Measurements from ENCODE around the gene MARCKSL1. TPM values are rescaled to one million over a fixed set of nuclear protein-coding genes. Genes with fewer than 3 reads are reported as not detected.
A peak's percentile ranks its signal among the peaks of the same experiment; 100 is the strongest.

Gene MARCKSL1
- total and polyA plus RNA-seq, 2 of the 13 experiments (the other 11 are each of a cell fraction or from before 2014, with no cell fraction given): 81.9 to 155 TPM

DNA sequence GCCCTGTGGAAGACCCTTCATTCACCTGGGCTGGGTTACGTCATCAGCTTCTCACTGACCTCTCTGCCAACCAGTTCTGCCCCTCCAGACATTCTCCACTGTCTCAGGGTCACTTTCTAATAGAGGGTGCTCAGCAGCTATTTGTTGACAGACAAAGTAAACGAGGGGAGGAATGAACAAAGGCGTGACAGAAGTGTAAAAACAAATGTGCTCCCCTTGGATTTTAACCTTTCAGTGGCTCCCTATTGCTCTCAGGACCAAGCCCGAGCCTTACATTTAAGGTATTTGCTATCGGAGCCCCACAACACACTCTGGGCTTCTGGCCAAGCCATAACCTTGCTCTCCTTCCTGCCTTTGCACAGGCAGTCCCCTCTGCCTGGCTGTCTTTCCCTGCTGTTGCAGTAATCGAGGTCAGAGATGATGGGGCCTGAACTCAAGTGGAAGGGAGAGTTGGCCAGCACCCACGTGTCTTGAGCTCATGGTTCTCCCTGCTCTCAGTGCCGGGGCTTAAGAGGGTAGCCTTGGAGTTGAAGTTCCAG is 9.3 kb upstream of the MARCKSL1 start (continued):
- TF ChIP-seq ZBTB7B (CRISPR knock-in tag; IDR thresholded peaks at IDR 0.05): 0 out of 2 replicates have a peak, but pooled peaks have one; percentile 19
- TF ChIP-seq RORA (CRISPR knock-in tag; IDR thresholded peaks at IDR 0.05): no peak
- no peak for TF ChIP-seq LBX2 (CRISPR knock-in tag; IDR thresholded peaks at IDR 0.05; ENCODE audit: borderline replicate concordance)
- TF ChIP-seq, protein P1, sequence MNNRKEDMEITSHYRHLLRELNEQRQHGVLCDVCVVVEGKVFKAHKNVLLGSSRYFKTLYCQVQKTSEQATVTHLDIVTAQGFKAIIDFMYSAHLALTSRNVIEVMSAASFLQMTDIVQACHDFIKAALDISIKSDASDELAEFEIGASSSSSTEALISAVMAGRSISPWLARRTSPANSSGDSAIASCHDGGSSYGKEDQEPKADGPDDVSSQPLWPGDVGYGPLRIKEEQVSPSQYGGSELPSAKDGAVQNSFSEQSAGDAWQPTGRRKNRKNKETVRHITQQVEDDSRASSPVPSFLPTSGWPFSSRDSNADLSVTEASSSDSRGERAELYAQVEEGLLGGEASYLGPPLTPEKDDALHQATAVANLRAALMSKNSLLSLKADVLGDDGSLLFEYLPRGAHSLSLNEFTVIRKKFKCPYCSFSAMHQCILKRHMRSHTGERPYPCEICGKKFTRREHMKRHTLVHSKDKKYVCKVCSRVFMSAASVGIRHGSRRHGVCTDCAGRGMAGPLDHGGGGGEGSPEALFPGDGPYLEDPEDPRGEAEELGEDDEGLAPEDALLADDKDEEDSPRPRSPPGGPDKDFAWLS (CRISPR knock-in tag; IDR thresholded peaks at IDR 0.05; ENCODE audit: borderline replicate concordance): no peak
- TF ChIP-seq NCOR1 (IDR thresholded peaks at IDR 0.05; ENCODE audit: borderline replicate concordance, low read length): no peak
- no peak for TF ChIP-seq PBX2 (CRISPR knock-in tag; IDR thresholded peaks at IDR 0.05)
- TF ChIP-seq ZEB1 (IDR thresholded peaks at IDR 0.05; ENCODE audit: insufficient replicate concordance, low read depth): no peak
- no peak for TF ChIP-seq HDAC6 (IDR thresholded peaks at IDR 0.05; ENCODE audit: low read depth, low read length)
- TF ChIP-seq, protein P2, sequence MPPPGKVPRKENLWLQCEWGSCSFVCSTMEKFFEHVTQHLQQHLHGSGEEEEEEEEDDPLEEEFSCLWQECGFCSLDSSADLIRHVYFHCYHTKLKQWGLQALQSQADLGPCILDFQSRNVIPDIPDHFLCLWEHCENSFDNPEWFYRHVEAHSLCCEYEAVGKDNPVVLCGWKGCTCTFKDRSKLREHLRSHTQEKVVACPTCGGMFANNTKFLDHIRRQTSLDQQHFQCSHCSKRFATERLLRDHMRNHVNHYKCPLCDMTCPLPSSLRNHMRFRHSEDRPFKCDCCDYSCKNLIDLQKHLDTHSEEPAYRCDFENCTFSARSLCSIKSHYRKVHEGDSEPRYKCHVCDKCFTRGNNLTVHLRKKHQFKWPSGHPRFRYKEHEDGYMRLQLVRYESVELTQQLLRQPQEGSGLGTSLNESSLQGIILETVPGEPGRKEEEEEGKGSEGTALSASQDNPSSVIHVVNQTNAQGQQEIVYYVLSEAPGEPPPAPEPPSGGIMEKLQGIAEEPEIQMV (CRISPR knock-in tag; IDR thresholded peaks at IDR 0.05; ENCODE audit: low read depth): no peak
- TF ChIP-seq, protein P3, sequence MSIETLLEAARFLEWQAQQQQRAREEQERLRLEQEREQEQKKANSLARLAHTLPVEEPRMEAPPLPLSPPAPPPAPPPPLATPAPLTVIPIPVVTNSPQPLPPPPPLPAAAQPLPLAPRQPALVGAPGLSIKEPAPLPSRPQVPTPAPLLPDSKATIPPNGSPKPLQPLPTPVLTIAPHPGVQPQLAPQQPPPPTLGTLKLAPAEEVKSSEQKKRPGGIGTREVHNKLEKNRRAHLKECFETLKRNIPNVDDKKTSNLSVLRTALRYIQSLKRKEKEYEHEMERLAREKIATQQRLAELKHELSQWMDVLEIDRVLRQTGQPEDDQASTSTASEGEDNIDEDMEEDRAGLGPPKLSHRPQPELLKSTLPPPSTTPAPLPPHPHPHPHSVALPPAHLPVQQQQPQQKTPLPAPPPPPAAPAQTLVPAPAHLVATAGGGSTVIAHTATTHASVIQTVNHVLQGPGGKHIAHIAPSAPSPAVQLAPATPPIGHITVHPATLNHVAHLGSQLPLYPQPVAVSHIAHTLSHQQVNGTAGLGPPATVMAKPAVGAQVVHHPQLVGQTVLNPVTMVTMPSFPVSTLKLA (IDR thresholded peaks at IDR 0.05): no peak
- no peak for TF ChIP-seq ZNF468 (CRISPR knock-in tag; IDR thresholded peaks at IDR 0.05)
- TF ChIP-seq, protein P4, sequence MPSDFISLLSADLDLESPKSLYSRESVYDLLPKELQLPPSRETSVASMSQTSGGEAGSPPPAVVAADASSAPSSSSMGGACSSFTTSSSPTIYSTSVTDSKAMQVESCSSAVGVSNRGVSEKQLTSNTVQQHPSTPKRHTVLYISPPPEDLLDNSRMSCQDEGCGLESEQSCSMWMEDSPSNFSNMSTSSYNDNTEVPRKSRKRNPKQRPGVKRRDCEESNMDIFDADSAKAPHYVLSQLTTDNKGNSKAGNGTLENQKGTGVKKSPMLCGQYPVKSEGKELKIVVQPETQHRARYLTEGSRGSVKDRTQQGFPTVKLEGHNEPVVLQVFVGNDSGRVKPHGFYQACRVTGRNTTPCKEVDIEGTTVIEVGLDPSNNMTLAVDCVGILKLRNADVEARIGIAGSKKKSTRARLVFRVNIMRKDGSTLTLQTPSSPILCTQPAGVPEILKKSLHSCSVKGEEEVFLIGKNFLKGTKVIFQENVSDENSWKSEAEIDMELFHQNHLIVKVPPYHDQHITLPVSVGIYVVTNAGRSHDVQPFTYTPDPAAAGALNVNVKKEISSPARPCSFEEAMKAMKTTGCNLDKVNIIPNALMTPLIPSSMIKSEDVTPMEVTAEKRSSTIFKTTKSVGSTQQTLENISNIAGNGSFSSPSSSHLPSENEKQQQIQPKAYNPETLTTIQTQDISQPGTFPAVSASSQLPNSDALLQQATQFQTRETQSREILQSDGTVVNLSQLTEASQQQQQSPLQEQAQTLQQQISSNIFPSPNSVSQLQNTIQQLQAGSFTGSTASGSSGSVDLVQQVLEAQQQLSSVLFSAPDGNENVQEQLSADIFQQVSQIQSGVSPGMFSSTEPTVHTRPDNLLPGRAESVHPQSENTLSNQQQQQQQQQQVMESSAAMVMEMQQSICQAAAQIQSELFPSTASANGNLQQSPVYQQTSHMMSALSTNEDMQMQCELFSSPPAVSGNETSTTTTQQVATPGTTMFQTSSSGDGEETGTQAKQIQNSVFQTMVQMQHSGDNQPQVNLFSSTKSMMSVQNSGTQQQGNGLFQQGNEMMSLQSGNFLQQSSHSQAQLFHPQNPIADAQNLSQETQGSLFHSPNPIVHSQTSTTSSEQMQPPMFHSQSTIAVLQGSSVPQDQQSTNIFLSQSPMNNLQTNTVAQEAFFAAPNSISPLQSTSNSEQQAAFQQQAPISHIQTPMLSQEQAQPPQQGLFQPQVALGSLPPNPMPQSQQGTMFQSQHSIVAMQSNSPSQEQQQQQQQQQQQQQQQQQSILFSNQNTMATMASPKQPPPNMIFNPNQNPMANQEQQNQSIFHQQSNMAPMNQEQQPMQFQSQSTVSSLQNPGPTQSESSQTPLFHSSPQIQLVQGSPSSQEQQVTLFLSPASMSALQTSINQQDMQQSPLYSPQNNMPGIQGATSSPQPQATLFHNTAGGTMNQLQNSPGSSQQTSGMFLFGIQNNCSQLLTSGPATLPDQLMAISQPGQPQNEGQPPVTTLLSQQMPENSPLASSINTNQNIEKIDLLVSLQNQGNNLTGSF (CRISPR knock-in tag; IDR thresholded peaks at IDR 0.05): no peak
- TF ChIP-seq ZNF564 (CRISPR knock-in tag; IDR thresholded peaks at IDR 0.05): no peak
- no peak for TF ChIP-seq ZNF138 (CRISPR knock-in tag; IDR thresholded peaks at IDR 0.05; ENCODE audit: low read depth)
- TF ChIP-seq MED1 (CRISPR knock-in tag; IDR thresholded peaks at IDR 0.05): peak; percentile 68
- TF ChIP-seq CTCF (CRISPR knock-in tag; IDR thresholded peaks at IDR 0.05): no peak

All from HepG2 (cell line).